ENCODE measurements around the gene UCHL5.
"Not testable (repeated sequence)": the region's sequence is repeated elsewhere in the genome, so short reads cannot be mapped to it uniquely, and the experiment has no call there.

UCHL5 gene

GRCh38 chr1:193009501-193009900 lies 49.7 kb downstream of the UCHL5 start:
- DNase-seq, result no peak

- no peak for DNase-seq
Measured at GRCh38 chr1:193005785-193006184, 53.4 kb downstream of the UCHL5 start.

GRCh38 chr1:192998536-192998935 lies 60.6 kb downstream of the UCHL5 start:
- no peak for DNase-seq

GRCh38 chr1:192994141-192994540 lies 65.0 kb downstream of the UCHL5 start:
- no peak for DNase-seq

GRCh38 chr1:192993426-192994085 lies 65.6 kb downstream of the UCHL5 start:
- no peak for DNase-seq

- not testable (repeated sequence) for DNase-seq
Measured at GRCh38 chr1:192986748-192987334, 72.3 kb downstream of the UCHL5 start.

GRCh38 chr1:192986110-192986747 lies 72.9 kb downstream of the UCHL5 start:
- no peak for DNase-seq

GRCh38 chr1:192984080-192984479 lies 75.1 kb downstream of the UCHL5 start:
- DNase-seq, result no peak

GRCh38 chr1:192983349-192983980 lies 75.7 kb downstream of the UCHL5 start:
- DNase-seq, result no peak

GRCh38 chr1:192980856-192981255 lies 78.3 kb downstream of the UCHL5 start:
- no peak for DNase-seq

GRCh38 chr1:192980334-192980733 lies 78.8 kb downstream of the UCHL5 start:
- not testable (repeated sequence) for DNase-seq

- DNase-seq, result no peak
Measured at GRCh38 chr1:192979542-192979941, 79.6 kb downstream of the UCHL5 start.

GRCh38 chr1:192978195-192978710 lies 80.9 kb downstream of the UCHL5 start:
- DNase-seq, result no peak

GRCh38 chr1:192977089-192977706 lies 82.0 kb downstream of the UCHL5 start:
- no peak for DNase-seq

GRCh38 chr1:192976576-192976975 lies 82.6 kb downstream of the UCHL5 start:
- DNase-seq, result no peak

- DNase-seq, result no peak
Measured at GRCh38 chr1:192974701-192975100, 84.5 kb downstream of the UCHL5 start.

- no peak for DNase-seq
Measured at GRCh38 chr1:192973988-192974387, 85.2 kb downstream of the UCHL5 start.

GRCh38 chr1:192973202-192973601 lies 86.0 kb downstream of the UCHL5 start:
- no peak for DNase-seq

GRCh38 chr1:192969091-192969490 lies 90.1 kb downstream of the UCHL5 start:
- DNase-seq, result no peak

- DNase-seq, result no peak
Measured at GRCh38 chr1:192968323-192968722, 90.8 kb downstream of the UCHL5 start.

- DNase-seq, result no peak
Measured at GRCh38 chr1:192967901-192968300, 91.3 kb downstream of the UCHL5 start.

- DNase-seq, result no peak
Measured at GRCh38 chr1:192967211-192967877, 91.8 kb downstream of the UCHL5 start.

GRCh38 chr1:192966073-192966472 lies 93.1 kb downstream of the UCHL5 start:
- DNase-seq, result no peak

Measured in activated naive CD4-positive, alpha-beta T cell (primary cell).